ENCODE measurements around the gene COL18A1. TPM values are rescaled to one million over a fixed set of nuclear protein-coding genes. Genes with fewer than 3 reads are reported as not detected.

COL18A1 gene
- 51.8 and 59.3 TPM in 2 replicates for total RNA-seq

GRCh38 chr21:45404730-45405270 lies at the start of gene COL18A1:
Gene COL18A1 (plus strand): TSS chr21:45405165. CDS start chr21:45405231, 66 bp downstream.

DNA sequence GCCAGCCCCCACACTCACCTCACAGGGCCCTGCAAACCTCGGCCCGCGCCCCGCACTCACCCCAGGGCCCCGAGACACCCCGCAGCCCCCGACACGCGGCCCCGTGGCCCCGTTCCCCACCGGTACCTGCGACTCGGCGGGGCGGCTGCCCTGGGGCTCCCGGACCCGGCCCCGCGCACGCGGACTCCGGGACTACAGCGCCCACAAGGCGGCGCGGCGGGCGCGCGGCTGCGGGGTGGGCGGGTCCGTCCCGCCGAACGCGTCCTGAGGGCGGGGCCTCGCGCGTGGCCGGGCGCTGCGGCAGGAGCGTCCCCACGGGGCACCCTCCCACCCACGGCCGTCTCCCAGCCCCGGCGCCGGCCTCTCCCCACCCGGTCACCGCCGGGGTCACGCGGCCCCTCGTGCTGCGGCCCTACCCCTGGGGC lies 137.3 kb downstream of the COL18A1 start, which contains the start of gene SLC19A1:
Gene SLC19A1 (minus strand): TSS at position 199 of the 425 bp plus-strand sequence. CDS start 4,481 bp downstream, outside the sequence.

Other genes with a start within 250 kb of the COL18A1 start
- gene POFUT2, start 117.3 kb upstream of the COL18A1 start, total RNA-seq = 49.2 and 67.2 TPM in 2 replicates
- gene SLC19A1, start 137.3 kb downstream of the COL18A1 start, total RNA-seq = 1.8 and 2.2 TPM in 2 replicates
- 1.0 and 1.6 TPM in 2 replicates for gene PCBP3, start 238.6 kb downstream of the COL18A1 start, total RNA-seq

Data from smooth muscle cell of bladder (primary cell).